ENCODE data around the gene CCNY.

The CCNY gene

DNA sequence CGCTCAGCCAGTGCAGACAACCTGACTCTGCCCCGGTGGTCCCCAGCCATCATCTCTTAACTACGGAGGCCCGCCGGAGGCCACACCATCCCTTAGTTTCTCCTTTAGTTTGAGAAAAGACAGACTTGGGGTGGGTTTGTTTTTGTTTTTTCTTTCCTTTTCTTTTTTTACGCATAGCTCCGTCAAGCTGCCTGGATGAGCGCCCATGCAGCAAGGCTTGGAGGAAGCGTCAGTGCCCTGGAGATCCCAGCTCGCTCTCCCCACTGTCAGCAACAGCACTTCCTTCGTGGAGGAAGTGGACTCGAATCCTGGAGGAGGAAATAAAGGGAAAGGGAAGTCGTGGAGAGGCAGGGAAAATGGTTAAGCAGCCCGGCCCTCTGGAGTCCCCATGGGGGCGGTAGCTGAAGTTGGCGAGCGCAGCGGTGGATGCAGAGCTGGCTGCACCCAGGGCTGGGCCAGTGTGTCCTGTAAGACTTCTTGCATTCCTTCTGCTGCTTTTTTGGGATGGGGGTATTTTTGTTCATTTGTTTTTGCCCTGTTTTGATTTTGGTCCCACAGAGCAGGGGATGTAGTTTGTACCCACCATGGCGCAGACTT is 232.9 kb downstream of the CCNY start:
- H3K27me3 ChIP-seq (ENCODE audit: insufficient read depth, low read length, poor library complexity, severe bottlenecking): no peaks in the 10 kb centered on the region
- H2AFZ ChIP-seq (ENCODE audit: low read length): no peak overlapping the region
- H3K4me2 ChIP-seq (ENCODE audit: low read depth, low read length, poor library complexity, severe bottlenecking): no peak overlapping the region
- H3K9ac ChIP-seq (ENCODE audit: low read depth, low read length, poor library complexity, severe bottlenecking): no peak overlapping the region
- peaks cover 11% of the 10 kb centered on the region for H3K4me1 ChIP-seq (ENCODE audit: insufficient read depth, low read length, poor library complexity, severe bottlenecking)
- H3F3A ChIP-seq (ENCODE audit: low read depth): no peaks in the 10 kb centered on the region
- no peak overlapping the region for H3K4me3 ChIP-seq (ENCODE audit: low read length, poor library complexity, severe bottlenecking)
- TF ChIP-seq, protein P1, sequence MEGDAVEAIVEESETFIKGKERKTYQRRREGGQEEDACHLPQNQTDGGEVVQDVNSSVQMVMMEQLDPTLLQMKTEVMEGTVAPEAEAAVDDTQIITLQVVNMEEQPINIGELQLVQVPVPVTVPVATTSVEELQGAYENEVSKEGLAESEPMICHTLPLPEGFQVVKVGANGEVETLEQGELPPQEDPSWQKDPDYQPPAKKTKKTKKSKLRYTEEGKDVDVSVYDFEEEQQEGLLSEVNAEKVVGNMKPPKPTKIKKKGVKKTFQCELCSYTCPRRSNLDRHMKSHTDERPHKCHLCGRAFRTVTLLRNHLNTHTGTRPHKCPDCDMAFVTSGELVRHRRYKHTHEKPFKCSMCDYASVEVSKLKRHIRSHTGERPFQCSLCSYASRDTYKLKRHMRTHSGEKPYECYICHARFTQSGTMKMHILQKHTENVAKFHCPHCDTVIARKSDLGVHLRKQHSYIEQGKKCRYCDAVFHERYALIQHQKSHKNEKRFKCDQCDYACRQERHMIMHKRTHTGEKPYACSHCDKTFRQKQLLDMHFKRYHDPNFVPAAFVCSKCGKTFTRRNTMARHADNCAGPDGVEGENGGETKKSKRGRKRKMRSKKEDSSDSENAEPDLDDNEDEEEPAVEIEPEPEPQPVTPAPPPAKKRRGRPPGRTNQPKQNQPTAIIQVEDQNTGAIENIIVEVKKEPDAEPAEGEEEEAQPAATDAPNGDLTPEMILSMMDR (conservative IDR thresholded peaks at IDR 0.05; ENCODE audit: low read length): no peak
- TF ChIP-seq EZH2phosphoT487 (IDR thresholded peaks at IDR 0.05; ENCODE audit: borderline replicate concordance): no peak
- no peaks in the 10 kb centered on the region for H3K9me2 ChIP-seq (replicated peaks; ENCODE audit: low read depth, low read length)
- H4K20me1 ChIP-seq (ENCODE audit: insufficient read depth, low read length, poor library complexity, severe bottlenecking): no peaks in the 10 kb centered on the region
- peaks cover 47% of the 10 kb centered on the region; the same call in 1 of the 2 replicates for H3K36me3 ChIP-seq (ENCODE audit: insufficient read depth, low read length)
- no peaks in the 10 kb centered on the region for H3K9me3 ChIP-seq (ENCODE audit: insufficient read depth, low read depth, low read length)
- H3K79me2 ChIP-seq (ENCODE audit: insufficient read depth, low read length): no peaks in the 10 kb centered on the region

DNA sequence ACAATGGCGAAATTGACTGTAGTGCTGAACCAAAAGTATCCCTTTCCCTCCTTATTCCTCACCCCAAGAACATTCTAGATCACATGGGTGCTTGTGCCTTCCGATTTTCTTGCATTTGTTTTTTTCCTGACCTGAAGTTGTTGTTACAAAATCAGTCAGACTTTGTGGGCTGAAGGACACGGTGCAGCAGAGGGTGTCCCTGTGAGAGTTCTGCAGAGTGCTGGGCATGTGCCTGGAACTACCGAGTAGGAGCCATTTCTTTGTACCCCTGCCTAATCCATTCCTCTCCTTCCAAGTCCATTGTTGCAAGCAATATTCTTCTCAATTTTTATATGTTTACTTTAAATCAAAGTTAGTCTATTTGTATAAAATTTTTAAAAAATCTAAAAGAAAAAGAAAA is 233.5 kb downstream of the CCNY start:
- Histone ChIP-seq H4K20me1 (ENCODE audit: insufficient read depth, low read length, poor library complexity, severe bottlenecking) (no peaks in the 10 kb centered on the region), H3K36me3 (ENCODE audit: insufficient read depth, low read length) (peaks cover 47% of the 10 kb centered on the region; the same call in 1 of the 2 replicates), H3K9me3 (ENCODE audit: insufficient read depth, low read depth, low read length) (no peaks in the 10 kb centered on the region), H3K27me3 (ENCODE audit: insufficient read depth, low read length, poor library complexity, severe bottlenecking) (no peaks in the 10 kb centered on the region), H3K9ac (ENCODE audit: low read depth, low read length, poor library complexity, severe bottlenecking) (no peak overlapping the region), H3K4me2 (ENCODE audit: low read depth, low read length, poor library complexity, severe bottlenecking) (no peak overlapping the region), H3K4me1 (ENCODE audit: insufficient read depth, low read length, poor library complexity, severe bottlenecking) (peaks cover 4% of the 10 kb centered on the region), H2AFZ (ENCODE audit: low read length) (no peak overlapping the region), H3K79me2 (ENCODE audit: insufficient read depth, low read length) (no peaks in the 10 kb centered on the region), H3K4me3 (ENCODE audit: low read length, poor library complexity, severe bottlenecking) (no peak overlapping the region), H3F3A (ENCODE audit: low read depth) (no peaks in the 10 kb centered on the region), H3K9me2 (replicated peaks; ENCODE audit: low read depth, low read length) (no peaks in the 10 kb centered on the region)
- TF ChIP-seq, protein P1 (conservative IDR thresholded peaks at IDR 0.05; ENCODE audit: low read length): no peak
- TF ChIP-seq EZH2phosphoT487 (IDR thresholded peaks at IDR 0.05; ENCODE audit: borderline replicate concordance): no peak

DNA sequence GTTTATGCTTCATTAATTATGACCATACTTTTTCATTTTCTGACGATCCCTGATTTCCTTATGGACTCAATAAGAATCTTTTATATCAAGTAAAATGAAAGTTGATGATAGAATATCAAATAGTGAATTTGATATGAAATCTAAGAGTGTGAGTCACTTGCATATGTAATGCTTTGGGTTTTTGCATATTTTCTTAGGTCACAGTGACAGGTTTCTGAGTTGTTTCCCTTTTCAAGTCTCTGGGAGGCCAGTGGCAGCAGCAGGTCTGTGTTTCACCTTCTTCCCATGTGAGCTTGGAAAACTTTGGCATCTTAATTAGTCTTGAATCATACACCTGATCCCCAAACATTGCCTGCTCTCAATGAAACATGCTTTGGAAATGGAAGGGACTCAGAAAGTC is 234.1 kb downstream of the CCNY start:
- no peak for TF ChIP-seq EZH2phosphoT487 (IDR thresholded peaks at IDR 0.05; ENCODE audit: borderline replicate concordance)
- H3K4me2 ChIP-seq (ENCODE audit: low read depth, low read length, poor library complexity, severe bottlenecking): no peak overlapping the region

DNA sequence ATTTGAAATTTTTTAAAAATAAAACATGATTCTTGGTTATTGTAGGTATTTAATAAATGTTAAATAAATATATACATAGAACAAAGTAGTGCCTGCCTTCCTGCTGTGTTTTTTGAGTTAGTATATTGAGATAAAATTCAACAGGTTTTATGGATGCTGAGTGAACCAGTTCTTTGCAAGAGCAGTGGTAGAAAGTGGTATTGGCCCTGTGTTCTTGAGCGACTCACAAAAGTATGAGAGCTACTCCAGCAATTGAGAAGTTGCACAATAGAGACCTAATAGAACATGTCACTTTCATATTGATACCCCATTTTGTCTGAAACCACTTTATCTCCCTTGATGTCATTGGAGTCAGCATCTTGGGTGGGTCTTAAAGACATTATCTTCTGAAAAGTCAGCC is 236.3 kb downstream of the CCNY start:
- Histone ChIP-seq H3K9ac (ENCODE audit: low read depth, low read length, poor library complexity, severe bottlenecking) (no peak overlapping the region), H4K20me1 (ENCODE audit: insufficient read depth, low read length, poor library complexity, severe bottlenecking) (no peaks in the 10 kb centered on the region), H3K9me3 (ENCODE audit: insufficient read depth, low read depth, low read length) (no peaks in the 10 kb centered on the region), H3K4me1 (ENCODE audit: insufficient read depth, low read length, poor library complexity, severe bottlenecking) (no peaks in the 10 kb centered on the region), H3K4me2 (ENCODE audit: low read depth, low read length, poor library complexity, severe bottlenecking) (no peak overlapping the region), H2AFZ (ENCODE audit: low read length) (no peak overlapping the region), H3K4me3 (ENCODE audit: low read length, poor library complexity, severe bottlenecking) (no peak overlapping the region), H3K79me2 (ENCODE audit: insufficient read depth, low read length) (no peaks in the 10 kb centered on the region), H3K36me3 (ENCODE audit: insufficient read depth, low read length) (peaks cover 31% of the 10 kb centered on the region; the same call in 1 of the 2 replicates), H3K27me3 (ENCODE audit: insufficient read depth, low read length, poor library complexity, severe bottlenecking) (no peaks in the 10 kb centered on the region), H3K9me2 (replicated peaks; ENCODE audit: low read depth, low read length) (no peaks in the 10 kb centered on the region), H3F3A (ENCODE audit: low read depth) (no peaks in the 10 kb centered on the region)
- TF ChIP-seq, protein P1 (conservative IDR thresholded peaks at IDR 0.05; ENCODE audit: low read length): no peak
- no peak for TF ChIP-seq EZH2phosphoT487 (IDR thresholded peaks at IDR 0.05; ENCODE audit: borderline replicate concordance)

More for the DNA sequence above, 234.1 kb downstream of the CCNY start:
- Histone ChIP-seq H3K4me1 (ENCODE audit: insufficient read depth, low read length, poor library complexity, severe bottlenecking) (no peaks in the 10 kb centered on the region), H3F3A (ENCODE audit: low read depth) (no peaks in the 10 kb centered on the region), H3K9me2 (replicated peaks; ENCODE audit: low read depth, low read length) (no peaks in the 10 kb centered on the region), H3K36me3 (ENCODE audit: insufficient read depth, low read length) (peaks cover 47% of the 10 kb centered on the region; the same call in 1 of the 2 replicates), H3K27me3 (ENCODE audit: insufficient read depth, low read length, poor library complexity, severe bottlenecking) (no peaks in the 10 kb centered on the region), H3K9me3 (ENCODE audit: insufficient read depth, low read depth, low read length) (no peaks in the 10 kb centered on the region), H3K9ac (ENCODE audit: low read depth, low read length, poor library complexity, severe bottlenecking) (no peak overlapping the region), H3K79me2 (ENCODE audit: insufficient read depth, low read length) (no peaks in the 10 kb centered on the region), H2AFZ (ENCODE audit: low read length) (no peak overlapping the region), H3K4me3 (ENCODE audit: low read length, poor library complexity, severe bottlenecking) (no peak overlapping the region), H4K20me1 (ENCODE audit: insufficient read depth, low read length, poor library complexity, severe bottlenecking) (no peaks in the 10 kb centered on the region)

Data from Loucy (cell line).